ENCODE results near the gene BRD3.

GRCh38 chr9:133991964-133992779, 75.7 kb downstream of the BRD3 start, which contains the start of gene VAV2:
- TF ChIP-seq TP53 (CRISPR knock-in tag; IDR thresholded peaks at IDR 0.05) (no peak), ATF1 (CRISPR knock-in tag; IDR thresholded peaks at IDR 0.05) (no peak), CTCF (IDR thresholded peaks at IDR 0.05) (no peak), USF1 (CRISPR knock-in tag; IDR thresholded peaks at IDR 0.05) (no peak), PRDM15 (CRISPR knock-in tag; IDR thresholded peaks at IDR 0.05) (no peak), ZNF121 (CRISPR knock-in tag; IDR thresholded peaks at IDR 0.05) (no peak), IRF1 (CRISPR knock-in tag; IDR thresholded peaks at IDR 0.05) (no peak), MAX (CRISPR knock-in tag; IDR thresholded peaks at IDR 0.05) (no peak; the same call in 1 of the 2 replicates), NFYB (CRISPR knock-in tag; conservative IDR thresholded peaks at IDR 0.05; ENCODE audit: low read depth) (no peak), NR1H2 (CRISPR knock-in tag; IDR thresholded peaks at IDR 0.05) (no peak), ATF3 (CRISPR knock-in tag; conservative IDR thresholded peaks at IDR 0.05) (no peak), CBFB (CRISPR knock-in tag; IDR thresholded peaks at IDR 0.05; ENCODE audit: low read depth) (no peak), ZSCAN18 (CRISPR knock-in tag; IDR thresholded peaks at IDR 0.05) (no peak), NR3C1 (CRISPR knock-in tag; conservative IDR thresholded peaks at IDR 0.05; ENCODE audit: low read depth) (no peak)
